ENCODE measurements around the gene PPP1R9B. TPM values are rescaled to one million over a fixed set of nuclear protein-coding genes. Genes with fewer than 3 reads are reported as not detected.

PPP1R9B gene
- total and polyA plus RNA-seq, 4 experiments from 2014 or later = 0.48 to 99.7 (median 49.9) TPM

- Mint-ChIP-seq H3K4me3 (no peak overlapping the region), H3K27ac (peak overlapping the region in 1 of 7 donors; percentile 52), H3K36me3 (peaks cover 0 to 10% of the 10 kb centered on the region in 2 donors), H3K4me1 (peaks cover 16 to 49% (median 31%) of the 10 kb centered on the region in 4 donors), H3K27me3 (no peaks in the 10 kb centered on the region), H3K9me3 (no peaks in the 10 kb centered on the region)
- no peak for DNase-seq
- CTCF ChIA-PET (ENCODE audit: partially characterized antibody) = interaction anchor here (1.0 to 1.7 kb wide), 5 partner anchors 9 to 61 kb away, joined by 3 to 7 read pairs (median 5); no protein-coding TSS in a partner anchor
- Histone ChIP-seq H3K4me3 (ENCODE audit: low read length in 2 of 2) (no peak overlapping the region), H3K4me1 (ENCODE audit: insufficient read depth, low read length) (peaks cover 43% of the 10 kb centered on the region), H3K27ac (ENCODE audit: low read depth, low read length) (no peak overlapping the region), H3K27me3 (ENCODE audit: insufficient read depth, low read length) (no peaks in the 10 kb centered on the region), H3K36me3 (ENCODE audit: insufficient read depth, low read length) (no peaks in the 10 kb centered on the region), H3K9me3 (ENCODE audit: control insufficient read depth in 1 of 2, low read length in 2 of 2) (no peaks in the 10 kb centered on the region)
- POLR2A ChIA-PET (ENCODE audit: partially characterized antibody) = interaction anchor here (0.6 to 2.3 kb wide), 2 partner anchors 10 to 16 kb away, joined by 3 to 9 read pairs; no protein-coding TSS in a partner anchor
- intact Hi-C loops (cut with micrococcal nuclease) = no loop called here
Measured at GRCh38 chr17:50155115-50155819, 4.8 kb upstream of the PPP1R9B start.

- Histone ChIP-seq H3K27ac (ENCODE audit: low read depth, low read length) (no peak overlapping the region), H3K4me1 (ENCODE audit: insufficient read depth, low read length) (peaks cover 43% of the 10 kb centered on the region), H3K9me3 (ENCODE audit: control insufficient read depth in 1 of 2, low read length in 2 of 2) (no peaks in the 10 kb centered on the region), H3K4me3 (ENCODE audit: low read length in 2 of 2) (no peak overlapping the region), H3K27me3 (ENCODE audit: insufficient read depth, low read length) (no peaks in the 10 kb centered on the region), H3K36me3 (ENCODE audit: insufficient read depth, low read length) (no peaks in the 10 kb centered on the region)
- no peak for DNase-seq
- H3K27me3 Mint-ChIP-seq = no peaks in the 10 kb centered on the region
- POLR2A ChIA-PET (ENCODE audit: partially characterized antibody) = interaction anchor here (0.6 to 2.3 kb wide), 3 partner anchors 9 to 15 kb away, joined by 3 to 9 read pairs (median 3); no protein-coding TSS in a partner anchor
- no peaks in the 10 kb centered on the region for H3K9me3 Mint-ChIP-seq
- intact Hi-C loops (cut with micrococcal nuclease) = no loop called here
- CTCF ChIA-PET (ENCODE audit: partially characterized antibody) = interaction anchor here (1.0 to 1.7 kb wide), 4 partner anchors 11 to 60 kb away, joined by 3 to 7 read pairs (median 4); no protein-coding TSS in a partner anchor
- peak overlapping the region; percentile 47 to 82 (median 59) for H3K27ac Mint-ChIP-seq
- peaks cover 0 to 10% of the 10 kb centered on the region in 2 donors for H3K36me3 Mint-ChIP-seq
- no peak overlapping the region for H3K4me3 Mint-ChIP-seq
- peaks cover 16 to 46% (median 31%) of the 10 kb centered on the region in 4 donors for H3K4me1 Mint-ChIP-seq
Measured at GRCh38 chr17:50154604-50155003, 4.1 kb upstream of the PPP1R9B start.

GRCh38 chr17:50153650-50154575 lies 3.4 kb upstream of the PPP1R9B start:
- peak overlapping the region in 1 of 8 donors; percentile 23 for H3K4me3 Mint-ChIP-seq
- Histone ChIP-seq H3K9me3 (ENCODE audit: control insufficient read depth in 1 of 2, low read length in 2 of 2) (no peaks in the 10 kb centered on the region), H3K36me3 (ENCODE audit: insufficient read depth, low read length) (no peaks in the 10 kb centered on the region), H3K27ac (ENCODE audit: low read depth, low read length) (no peak overlapping the region), H3K4me1 (ENCODE audit: insufficient read depth, low read length) (peaks cover 43% of the 10 kb centered on the region), H3K4me3 (ENCODE audit: low read length in 2 of 2) (no peak overlapping the region), H3K27me3 (ENCODE audit: insufficient read depth, low read length) (no peaks in the 10 kb centered on the region)
- peak in 1 of 5 donors; percentile 35 for DNase-seq
- no peaks in the 10 kb centered on the region for H3K9me3 Mint-ChIP-seq
- H3K4me1 Mint-ChIP-seq = peaks cover 16 to 46% (median 31%) of the 10 kb centered on the region in 4 donors
- CTCF ChIA-PET (ENCODE audit: partially characterized antibody) = interaction anchor here (1.1 to 6.4 kb wide), 6 partner anchors 7 to 60 kb away, joined by 3 to 72 read pairs (median 6); no protein-coding TSS in a partner anchor
- intact Hi-C loops (cut with micrococcal nuclease) = no loop called here
- no peaks in the 10 kb centered on the region for H3K27me3 Mint-ChIP-seq
- POLR2A ChIA-PET (ENCODE audit: partially characterized antibody) = interaction anchor here (0.6 to 2.3 kb wide), 2 partner anchors 14 to 16 kb away, joined by 3 to 9 read pairs; no protein-coding TSS in a partner anchor
- H3K36me3 Mint-ChIP-seq = peaks cover 0 to 10% of the 10 kb centered on the region in 2 donors
- peak overlapping the region; percentile 47 to 98 (median 59) for H3K27ac Mint-ChIP-seq

DNA sequence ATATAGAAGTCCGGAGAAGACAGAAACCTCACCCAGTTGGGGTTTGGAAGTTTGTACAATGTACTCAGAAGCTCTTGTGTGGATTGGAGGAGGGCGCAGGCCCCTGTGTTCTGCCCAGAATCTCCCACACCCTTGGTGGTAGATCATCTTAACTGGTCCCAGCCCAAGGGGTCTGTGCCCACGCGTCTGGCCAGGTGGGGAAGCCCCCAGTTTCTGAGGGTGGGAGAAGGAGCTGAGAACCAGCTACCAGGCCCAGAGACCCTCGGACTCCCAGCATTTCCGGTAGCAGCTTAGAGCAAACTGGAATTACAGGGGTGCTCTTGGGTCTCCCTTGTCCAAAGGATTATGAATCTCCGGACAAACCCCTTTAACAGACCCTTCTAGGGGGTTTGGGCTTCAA lies 2.3 kb upstream of the PPP1R9B start:
- Histone ChIP-seq H3K9me3 (ENCODE audit: control insufficient read depth in 1 of 2, low read length in 2 of 2) (no peaks in the 10 kb centered on the region), H3K27me3 (ENCODE audit: insufficient read depth, low read length) (no peaks in the 10 kb centered on the region), H3K4me1 (ENCODE audit: insufficient read depth, low read length) (peaks cover 41% of the 10 kb centered on the region), H3K36me3 (ENCODE audit: insufficient read depth, low read length) (no peaks in the 10 kb centered on the region), H3K4me3 (ENCODE audit: low read length in 2 of 2) (no peak overlapping the region), H3K27ac (ENCODE audit: low read depth, low read length) (peak overlapping the region; percentile 79)
- Mint-ChIP-seq H3K4me1 (peaks cover 10 to 45% (median 25%) of the 10 kb centered on the region in 4 donors), H3K9me3 (no peaks in the 10 kb centered on the region), H3K27ac (peak overlapping the region in 5 of 7 donors; percentile 53 to 98 (median 90)), H3K36me3 (peaks cover 0 to 16% of the 10 kb centered on the region in 2 donors), H3K27me3 (no peaks in the 10 kb centered on the region), H3K4me3 (peak overlapping the region in 2 of 8 donors; percentile 85 to 94)
- peak in 1 of 5 donors; percentile 34 for DNase-seq
- intact Hi-C loops (cut with micrococcal nuclease) = no loop called here
- ChIA-PET CTCF (ENCODE audit: partially characterized antibody) (interaction anchor here (0.9 to 6.4 kb wide), 11 partner anchors 9 to 61 kb away, joined by 3 to 72 read pairs (median 6); partner anchors contain the start of genes PDK2 and SAMD14), POLR2A (ENCODE audit: partially characterized antibody) (interaction anchor here (0.9 to 9.0 kb wide), 11 partner anchors 9 to 193 kb away, joined by 3 to 102 read pairs (median 6); partner anchors contain the start of genes PDK2, SAMD14 and XYLT2)

DNA sequence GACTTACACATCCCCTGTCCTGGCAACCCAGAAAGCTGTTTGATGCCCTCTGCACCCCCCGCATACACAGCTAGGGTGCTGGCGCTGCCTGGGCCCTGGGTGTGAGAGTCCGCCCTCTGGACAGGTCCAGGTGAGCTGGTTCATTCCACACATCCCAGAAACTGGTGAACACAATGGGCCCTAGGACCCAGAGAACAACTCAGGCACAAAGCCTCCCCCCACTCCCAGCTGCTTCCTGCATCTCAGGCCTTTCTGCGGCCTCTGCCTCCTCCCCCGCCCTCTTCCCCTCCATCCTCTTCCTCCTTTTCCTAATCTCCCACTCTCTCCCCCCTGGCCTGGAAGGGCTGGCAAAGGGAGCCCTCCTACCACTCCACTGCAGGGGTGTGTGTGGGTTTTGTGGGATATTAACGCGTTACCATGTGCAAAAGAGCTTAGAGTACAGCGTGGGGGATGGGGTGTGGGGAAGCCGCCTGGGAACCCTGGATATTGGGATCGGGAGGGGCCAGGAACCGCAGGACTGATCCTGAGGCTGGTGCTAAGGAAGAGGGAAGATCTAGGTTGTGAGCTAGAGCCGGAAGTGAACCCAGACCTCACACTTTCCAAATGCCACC lies 1.6 kb upstream of the PPP1R9B start:
- Histone ChIP-seq H3K27ac (ENCODE audit: low read depth, low read length) (peak overlapping the region; percentile 79), H3K4me1 (ENCODE audit: insufficient read depth, low read length) (peaks cover 42% of the 10 kb centered on the region), H3K36me3 (ENCODE audit: insufficient read depth, low read length) (no peaks in the 10 kb centered on the region), H3K9me3 (ENCODE audit: control insufficient read depth in 1 of 2, low read length in 2 of 2) (no peaks in the 10 kb centered on the region), H3K4me3 (ENCODE audit: low read length in 2 of 2) (peak overlapping the region; percentile 74 to 76), H3K27me3 (ENCODE audit: insufficient read depth, low read length) (no peaks in the 10 kb centered on the region)
- Mint-ChIP-seq H3K4me3 (peak overlapping the region; percentile 85 to 94 (median 89)), H3K9me3 (peaks cover 0 to 1% (median 0%) of the 10 kb centered on the region in 8 donors), H3K4me1 (peaks cover 13 to 46% (median 30%) of the 10 kb centered on the region in 4 donors), H3K27me3 (no peaks in the 10 kb centered on the region), H3K27ac (peak overlapping the region; percentile 53 to 98 (median 90)), H3K36me3 (peaks cover 0 to 20% of the 10 kb centered on the region in 2 donors)
- DNase-seq = peak in 4 of 5 donors; percentile 53 to 66 (median 60)
- intact Hi-C loops (cut with micrococcal nuclease) = loop anchor here (1.0 kb wide), 2 partner anchors 9 to 57 kb away; partner anchors contain the start of gene PDK2
- ChIA-PET CTCF (ENCODE audit: partially characterized antibody) (interaction anchor here (0.9 to 6.4 kb wide), 11 partner anchors 9 to 60 kb away, joined by 3 to 72 read pairs (median 6); partner anchors contain the start of genes PDK2 and SAMD14), POLR2A (ENCODE audit: partially characterized antibody) (interaction anchor here (0.9 to 9.0 kb wide), 15 partner anchors 9 to 960 kb away, joined by 3 to 102 read pairs (median 4); partner anchors contain the start of genes PDK2, SAMD14, SGCA and SPOP)

Data from CD4-positive, alpha-beta memory T cell (primary cell).